ENCODE data around the gene PRXL2B.

The PRXL2B gene, protein sequence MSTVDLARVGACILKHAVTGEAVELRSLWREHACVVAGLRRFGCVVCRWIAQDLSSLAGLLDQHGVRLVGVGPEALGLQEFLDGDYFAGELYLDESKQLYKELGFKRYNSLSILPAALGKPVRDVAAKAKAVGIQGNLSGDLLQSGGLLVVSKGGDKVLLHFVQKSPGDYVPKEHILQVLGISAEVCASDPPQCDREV

DNA sequence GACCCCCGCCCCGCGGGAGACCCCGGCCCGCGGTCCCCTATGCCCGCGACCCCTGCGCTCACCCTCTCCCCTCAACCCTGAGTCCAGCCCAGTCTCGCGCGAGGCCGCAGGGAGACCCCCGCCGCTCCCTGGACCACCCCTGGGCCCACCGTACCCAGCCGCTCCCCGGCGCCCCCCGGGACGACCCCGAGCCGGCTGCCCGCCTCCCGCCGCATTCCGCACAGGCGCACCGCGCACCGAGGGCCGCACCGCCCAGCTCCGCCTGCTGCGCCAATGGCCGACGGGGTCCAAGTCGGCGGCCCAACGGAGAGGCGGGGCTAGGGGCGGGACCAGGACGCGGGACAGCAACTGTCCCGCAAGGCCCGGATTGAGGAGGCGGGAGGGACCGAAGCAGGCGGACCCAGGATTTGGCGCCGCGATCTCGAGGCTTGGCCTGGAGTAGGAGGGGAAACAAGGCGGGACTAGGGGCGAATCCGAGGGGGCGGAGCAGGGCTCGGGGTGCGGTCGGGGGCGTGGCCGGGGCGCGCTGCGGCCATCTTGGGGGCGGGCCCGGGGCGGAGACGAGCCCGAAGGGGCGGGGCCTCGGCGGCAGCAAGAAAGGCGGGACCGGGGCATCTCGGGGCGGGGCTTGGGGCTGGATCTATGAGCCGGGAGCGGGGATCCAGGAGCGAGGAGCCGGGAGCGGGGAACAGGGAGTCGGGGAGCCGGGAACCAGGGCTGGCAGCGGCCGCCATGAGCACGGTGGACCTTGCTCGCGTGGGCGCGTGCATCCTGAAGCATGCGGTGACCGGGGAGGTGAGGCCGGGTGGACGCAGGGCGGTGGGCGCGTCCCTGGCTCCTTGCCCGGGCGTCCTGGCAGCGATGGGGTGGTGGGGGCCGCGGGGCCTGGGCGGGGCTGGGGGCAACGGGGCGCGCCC lies at the start of gene PRXL2B:
Gene PRXL2B (plus strand): TSS at position 624 of the 917 bp plus-strand sequence. CDS start 109 bp downstream, at position 733.
- TF ChIP-seq Cebpa-rat (IDR thresholded peaks at IDR 0.05) = no peak
- peak within 1 kb of the TSS; percentile 81 to 90 (median 86) for H3K9ac ChIP-seq

DNA sequence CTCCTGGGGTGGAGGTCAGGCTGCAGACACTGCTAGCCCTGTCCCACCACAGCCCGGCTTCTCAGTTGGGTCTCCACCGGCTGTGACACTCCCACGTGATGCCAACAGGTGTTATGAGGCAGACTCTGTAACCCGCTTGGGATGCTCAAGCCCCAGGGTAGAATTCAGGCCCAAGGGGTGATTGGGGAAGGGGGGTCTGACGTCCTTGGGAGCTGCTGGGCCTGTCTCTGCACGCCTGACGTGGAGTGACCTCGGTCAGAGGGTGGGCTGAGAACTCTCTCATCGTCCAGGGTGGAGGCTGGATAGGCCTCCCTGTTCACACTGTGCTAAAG lies 48.8 kb upstream of the PRXL2B start:
- Histone ChIP-seq H3K4me2 (no peak overlapping the region), H3K4me3 (no peak overlapping the region), H3K9ac (no peak overlapping the region), H3K27ac (no peak overlapping the region), H4K20me1 (peaks cover 0 to 71% (median 5%) of the 10 kb centered on the region in 11 experiments; a peak in 9 of 22 replicates), H3K9me3 (replicated peaks in 1 of 11) (no peaks in the 10 kb centered on the region), H3K4me1 (peaks cover 0 to 34% (median 26%) of the 10 kb centered on the region in 10 experiments; a peak in 17 of 20 replicates), H3K36me3 (no peaks in the 10 kb centered on the region), H3K27me3 (peaks cover 27 to 62% (median 34%) of the 10 kb centered on the region in 11 experiments)
- TF ChIP-seq Cebpa-rat (IDR thresholded peaks at IDR 0.05) = no peak

More for the DNA sequence above, at the start of gene PRXL2B:
- H3K4me1 ChIP-seq = peaks cover 60 to 73% (median 66%) of the 10 kb centered on the region in 10 experiments
- H3K27me3 ChIP-seq = peaks cover 0 to 9% (median 0%) of the 10 kb centered on the region in 11 experiments; a peak in 4 of 22 replicates
- no peaks in the 10 kb centered on the region for H3K9me3 ChIP-seq (replicated peaks in 1 of 11)
- H3K27ac ChIP-seq = peak within 1 kb of the TSS; percentile 82 to 94 (median 89)
- H3K36me3 ChIP-seq = peaks cover 0 to 27% (median 0%) of the 10 kb centered on the region in 11 experiments; a peak in 8 of 22 replicates
- H4K20me1 ChIP-seq = peaks cover 0 to 33% (median 13%) of the 10 kb centered on the region in 11 experiments; a peak in 13 of 22 replicates
- H3K4me2 ChIP-seq = peak within 1 kb of the TSS; percentile 96 to 100 (median 99)
- H3K4me3 ChIP-seq = peak within 1 kb of the TSS; percentile 56 to 85 (median 70)

DNA sequence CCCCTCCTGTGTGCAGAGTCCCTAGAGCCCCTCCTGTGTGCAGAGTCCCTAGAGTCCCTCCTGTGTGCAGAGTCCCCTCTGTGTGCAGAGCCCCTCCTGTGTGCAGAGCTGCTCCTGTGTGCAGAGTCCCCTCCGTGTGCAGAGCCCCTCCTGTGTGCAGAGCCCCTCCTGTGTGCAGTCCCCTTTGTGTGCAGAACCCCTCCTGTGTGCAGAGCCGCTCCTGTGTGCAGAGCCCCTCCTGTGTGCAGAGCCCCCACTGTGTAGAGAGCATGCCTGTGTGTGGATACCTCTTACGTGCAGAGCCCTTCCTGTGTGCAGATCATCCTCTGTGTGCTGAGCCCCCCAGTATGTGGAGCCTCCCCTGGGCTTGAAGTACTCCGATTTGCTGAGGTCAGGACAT lies 48.2 kb upstream of the PRXL2B start:
- no peaks in the 10 kb centered on the region for H3K9me3 ChIP-seq (replicated peaks in 1 of 11)
- no peak overlapping the region for H3K4me3 ChIP-seq
- TF ChIP-seq Cebpa-rat (IDR thresholded peaks at IDR 0.05) = no peak
- no peak overlapping the region for H3K9ac ChIP-seq
- no peaks in the 10 kb centered on the region for H3K36me3 ChIP-seq
- no peak overlapping the region for H3K4me2 ChIP-seq
- no peak overlapping the region for H3K27ac ChIP-seq
- peaks cover 0 to 71% (median 5%) of the 10 kb centered on the region in 11 experiments; a peak in 9 of 22 replicates for H4K20me1 ChIP-seq
- peaks cover 1 to 40% (median 33%) of the 10 kb centered on the region in 10 experiments; a peak in 18 of 20 replicates for H3K4me1 ChIP-seq
- H3K27me3 ChIP-seq = peaks cover 21 to 55% (median 28%) of the 10 kb centered on the region in 11 experiments

DNA sequence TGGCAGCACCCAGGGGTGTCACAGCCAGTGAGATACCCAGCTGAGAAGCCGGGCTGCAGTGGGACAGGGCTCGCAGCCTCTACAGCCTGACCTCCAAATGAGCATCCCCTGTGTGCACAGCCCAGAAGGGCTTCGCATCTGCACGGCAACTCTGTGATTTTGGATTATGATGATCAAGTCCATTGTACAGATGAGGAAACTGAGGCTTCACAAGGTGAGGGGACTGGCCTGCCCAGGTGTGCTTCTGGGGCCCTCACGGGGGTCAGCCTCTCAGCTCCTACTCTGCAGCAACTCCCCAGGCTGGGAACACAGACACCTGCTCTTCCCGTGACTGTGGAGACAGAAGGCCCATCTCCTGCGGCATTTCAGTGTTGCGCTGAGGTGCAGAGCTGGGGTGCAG lies 47.7 kb upstream of the PRXL2B start:
- Histone ChIP-seq H3K9me3 (replicated peaks in 1 of 11) (no peaks in the 10 kb centered on the region), H3K36me3 (no peaks in the 10 kb centered on the region), H3K4me3 (no peak overlapping the region), H3K27me3 (peaks cover 17 to 51% (median 23%) of the 10 kb centered on the region in 11 experiments), H3K27ac (no peak overlapping the region), H3K4me2 (no peak overlapping the region), H3K9ac (no peak overlapping the region), H3K4me1 (peaks cover 6 to 45% (median 38%) of the 10 kb centered on the region in 10 experiments; a peak in 19 of 20 replicates), H4K20me1 (peaks cover 0 to 71% (median 5%) of the 10 kb centered on the region in 11 experiments; a peak in 9 of 22 replicates)
- TF ChIP-seq Cebpa-rat (IDR thresholded peaks at IDR 0.05) = no peak

DNA sequence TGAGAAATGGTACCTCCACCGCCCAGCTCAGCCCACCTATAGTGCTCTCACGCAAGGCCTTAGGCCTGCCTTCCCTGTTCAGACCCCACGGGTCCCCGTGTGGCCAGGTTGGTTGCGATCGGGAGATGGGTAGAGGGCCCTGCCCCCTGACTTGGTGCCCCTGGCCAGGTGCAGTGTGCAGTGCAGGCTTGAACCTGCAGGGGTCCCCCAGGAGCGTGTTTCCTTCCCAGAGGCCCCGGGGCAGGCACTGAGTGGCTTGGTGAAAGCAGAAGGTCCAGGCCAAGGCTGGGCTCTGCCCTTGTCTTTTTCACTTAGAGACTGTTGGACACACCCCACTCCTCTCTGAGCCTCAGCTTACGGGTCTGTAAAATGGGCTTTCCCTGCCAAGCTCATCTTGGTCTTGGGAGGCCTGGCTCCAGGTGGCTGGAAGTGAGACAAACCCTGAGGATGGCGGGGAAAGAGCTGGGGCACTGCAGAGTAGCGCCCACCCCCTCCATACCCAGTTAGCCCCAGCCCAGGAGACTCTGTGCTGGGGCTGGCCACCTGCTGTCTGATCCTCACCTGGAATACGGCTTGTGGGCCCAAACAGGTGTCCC lies 47.2 kb upstream of the PRXL2B start:
- Histone ChIP-seq H3K9me3 (replicated peaks in 1 of 11) (no peaks in the 10 kb centered on the region), H3K4me3 (no peak overlapping the region), H4K20me1 (peaks cover 0 to 72% (median 5%) of the 10 kb centered on the region in 11 experiments; a peak in 9 of 22 replicates), H3K27me3 (peaks cover 11 to 45% (median 18%) of the 10 kb centered on the region in 11 experiments), H3K9ac (no peak overlapping the region), H3K27ac (no peak overlapping the region), H3K36me3 (no peaks in the 10 kb centered on the region), H3K4me2 (peak overlapping the region in 3 of 11 experiments; percentile 69 to 72 (median 70); a peak in 3 of 22 replicates), H3K4me1 (peaks cover 11 to 48% (median 41%) of the 10 kb centered on the region in 10 experiments; a peak in 19 of 20 replicates)
- no peak for TF ChIP-seq Cebpa-rat (IDR thresholded peaks at IDR 0.05)

DNA sequence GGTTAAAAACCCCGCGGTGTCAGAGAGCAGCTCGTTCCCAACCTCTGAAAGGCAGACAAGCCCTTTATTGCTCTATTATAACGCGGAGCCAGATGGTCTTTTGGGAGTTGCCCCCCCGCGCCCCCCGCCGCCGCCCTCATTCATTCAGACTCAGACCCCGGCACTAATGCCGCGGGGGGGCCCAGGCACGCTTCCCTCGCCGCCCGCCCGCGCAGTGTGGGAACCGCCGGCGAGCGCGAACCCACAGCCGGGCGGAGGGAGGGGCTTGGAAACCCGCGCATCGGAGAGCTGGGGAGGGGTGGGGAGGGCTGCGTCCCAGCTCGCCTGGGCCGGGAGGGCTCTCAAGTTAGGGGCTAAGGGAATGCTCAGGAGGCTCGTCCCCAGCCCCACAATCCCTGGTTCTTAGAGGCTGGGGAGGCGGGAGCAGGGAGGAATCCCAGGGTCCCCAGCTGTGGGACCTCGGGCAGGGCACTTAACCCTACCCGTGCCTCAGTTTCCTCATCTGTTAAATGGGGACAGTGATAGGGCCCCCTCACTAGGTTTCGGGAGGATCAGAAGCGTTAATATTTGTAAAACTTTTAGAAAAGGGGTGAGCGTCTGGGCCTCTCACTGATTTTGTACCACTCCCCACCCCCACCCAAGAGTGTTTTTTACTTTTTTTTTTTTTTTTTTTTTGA lies 45.6 kb upstream of the PRXL2B start:
- Histone ChIP-seq H3K27me3 (peaks cover 0 to 30% (median 9%) of the 10 kb centered on the region in 11 experiments; a peak in 17 of 22 replicates), H3K4me1 (peaks cover 11 to 57% (median 50%) of the 10 kb centered on the region in 10 experiments; a peak in 19 of 20 replicates), H3K9ac (no peak overlapping the region), H3K36me3 (no peaks in the 10 kb centered on the region), H3K9me3 (replicated peaks in 1 of 11) (no peaks in the 10 kb centered on the region), H3K4me2 (peak overlapping the region in 10 of 11 experiments; percentile 32 to 58 (median 48); a peak in 15 of 22 replicates), H4K20me1 (peaks cover 0 to 73% (median 5%) of the 10 kb centered on the region in 11 experiments; a peak in 9 of 22 replicates), H3K4me3 (peak overlapping the region in 1 of 10 experiments; percentile 18; a peak in 1 of 20 replicates), H3K27ac (no peak overlapping the region)
- no peak for TF ChIP-seq Cebpa-rat (IDR thresholded peaks at IDR 0.05)

DNA sequence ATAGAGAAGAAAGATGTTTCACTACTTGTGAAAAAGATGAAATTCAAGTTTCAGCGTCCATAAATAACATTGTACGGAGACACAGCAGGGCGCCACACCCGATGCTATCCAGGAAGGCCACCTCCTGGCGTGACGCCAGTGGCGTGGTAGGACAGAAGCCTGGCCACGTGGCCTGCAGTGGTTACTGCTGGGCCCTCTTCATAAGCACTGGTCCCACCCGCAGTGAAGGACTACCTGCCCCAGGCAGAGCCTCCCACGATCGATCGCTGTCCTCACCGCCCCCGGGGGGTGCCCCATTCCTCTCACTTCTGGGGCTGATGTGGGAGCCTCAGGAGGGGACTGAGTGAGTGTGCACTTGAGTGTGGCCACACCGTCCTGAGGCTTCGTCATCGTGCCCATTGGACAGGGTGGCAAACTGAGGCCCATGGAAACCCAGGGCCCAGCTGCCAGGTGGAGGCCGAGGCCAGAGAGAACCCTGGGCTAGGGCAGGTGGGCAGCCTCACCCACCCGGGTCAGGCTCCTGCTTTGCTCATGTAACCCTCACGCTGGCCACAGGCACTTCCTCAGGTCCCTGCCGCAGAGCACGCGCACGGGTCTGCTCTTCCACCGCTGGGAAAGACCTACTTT lies 44.8 kb upstream of the PRXL2B start:
- H3K4me3 ChIP-seq = no peak overlapping the region
- peak overlapping the region in 7 of 11 experiments; percentile 48 to 86 (median 53); a peak in 10 of 22 replicates for H3K4me2 ChIP-seq
- H4K20me1 ChIP-seq = peaks cover 0 to 68% (median 5%) of the 10 kb centered on the region in 11 experiments; a peak in 8 of 22 replicates
- no peaks in the 10 kb centered on the region for H3K36me3 ChIP-seq
- H3K27ac ChIP-seq = no peak overlapping the region
- TF ChIP-seq Cebpa-rat (IDR thresholded peaks at IDR 0.05) = no peak
- peaks cover 0 to 25% (median 7%) of the 10 kb centered on the region in 11 experiments; a peak in 16 of 22 replicates for H3K27me3 ChIP-seq
- H3K4me1 ChIP-seq = peaks cover 11 to 63% (median 53%) of the 10 kb centered on the region in 10 experiments; a peak in 19 of 20 replicates
- H3K9ac ChIP-seq = no peak overlapping the region
- no peaks in the 10 kb centered on the region for H3K9me3 ChIP-seq (replicated peaks in 1 of 11)
